ENCODE data around the gene PRDM16. TPM values are rescaled to one million over a fixed set of nuclear protein-coding genes. Genes with fewer than 3 reads are reported as not detected.

PRDM16 gene
- total and polyA plus RNA-seq, 2 of the 8 experiments (the other 6 are each of a cell fraction or from before 2014, with no cell fraction given): 0.39 to 0.43 TPM

GRCh38 chr1:3196577-3197245 lies 127.7 kb downstream of the PRDM16 start:
- Histone ChIP-seq H4K5ac (ENCODE audit: insufficient read length, low read depth, low read length) (no peak overlapping the region), H4K91ac (replicated peaks; ENCODE audit: insufficient read length, low read length) (no peak overlapping the region), H3K4me1 (replicated peaks in 1 of 4; ENCODE audit: control insufficient read depth in 3 of 4, insufficient read depth in 4 of 4, low read length in 3 of 4) (no peaks in the 10 kb centered on the region), H2BK15ac (ENCODE audit: low read length) (no peak overlapping the region), H3K79me2 (ENCODE audit: control insufficient read depth in 1 of 2, insufficient read depth in 2 of 2, low read length in 2 of 2) (no peaks in the 10 kb centered on the region), H2BK120ac (replicated peaks; ENCODE audit: low read depth, low read length) (no peak overlapping the region), H2AFZ (ENCODE audit: low read length) (no peak overlapping the region), H3K79me1 (ENCODE audit: low read depth, low read length) (no peaks in the 10 kb centered on the region), H2BK12ac (ENCODE audit: low read depth, low read length) (no peak overlapping the region), H3K14ac (ENCODE audit: insufficient read length) (no peak overlapping the region), H3K18ac (ENCODE audit: extremely low read depth, low read length) (no peak overlapping the region), H4K8ac (ENCODE audit: extremely low read depth, insufficient read depth, low read length) (peak overlapping the region; percentile 25; the same call in 1 of the 2 replicates), H2BK20ac (ENCODE audit: low read length) (no peak overlapping the region), H3K27ac (ENCODE audit: low read depth, low read length) (no peak overlapping the region), H3K56ac (replicated peaks; ENCODE audit: insufficient read length, low read depth, low read length) (no peak overlapping the region), H3K9me3 (ENCODE audit: insufficient read depth in 2 of 2, low read depth in 1 of 2, low read length in 1 of 2) (peaks cover 9 to 18% of the 10 kb centered on the region in 2 experiments), H3K9ac (replicated peaks in 1 of 4; ENCODE audit: extremely low read depth in 1 of 4, low read depth in 3 of 4, low read length in 3 of 4) (no peak overlapping the region), H3K4ac (replicated peaks; ENCODE audit: insufficient read length, low read depth, low read length) (no peak overlapping the region), H3K23ac (ENCODE audit: insufficient read length) (no peak overlapping the region), H3K27me3 (replicated peaks in 1 of 4; ENCODE audit: control insufficient read depth in 3 of 4, extremely low read depth in 1 of 4, insufficient read depth in 3 of 4, low read length in 3 of 4) (no peaks in the 10 kb centered on the region), H3K4me3 (ENCODE audit: extremely low read depth in 1 of 4, insufficient read depth in 2 of 4, low read depth in 3 of 4, low read length in 4 of 4) (no peak overlapping the region), H2BK5ac (ENCODE audit: low read depth, low read length) (no peak overlapping the region), H3K4me2 (ENCODE audit: insufficient read depth in 1 of 2, low read depth in 2 of 2, low read length in 2 of 2) (no peak overlapping the region), H4K20me1 (replicated peaks in 1 of 2; ENCODE audit: control insufficient read depth in 1 of 2, insufficient read depth in 2 of 2, low read length in 2 of 2) (no peaks in the 10 kb centered on the region), H2AK5ac (ENCODE audit: low read depth, low read length) (no peak overlapping the region), H3K36me3 (ENCODE audit: control insufficient read depth in 2 of 4, insufficient read depth in 4 of 4, low read length in 3 of 4) (no peaks in the 10 kb centered on the region), H3K23me2 (ENCODE audit: low read depth, low read length) (no peaks in the 10 kb centered on the region)
- ChIA-PET CTCF (ENCODE audit: partially characterized antibody) (interaction anchor here (1.0 to 1.8 kb wide), 5 partner anchors 11 to 171 kb away, joined by 3 to 4 read pairs (median 3); no protein-coding TSS in a partner anchor), POLR2A (ENCODE audit: partially characterized antibody) (no interaction called here)
- no peak for FAIRE-seq
- DNase-seq (ENCODE audit: low read depth in 1 of 2, low spot score in 2 of 2): no peak
- WGBS, 2 experiments (ENCODE audit: extremely low coverage in 1 of 2, insufficient coverage in 1 of 2, insufficient read length in 1 of 2, insufficient replicate concordance in 2 of 2, low coverage in 1 of 2, low lambda C conversion rate in 2 of 2, missing lambda C conversion rate in 1 of 2): 90% methylated on average over 6 of the region's 17 CpGs; no CpG with 5 or more reads in 1 of the 2 experiments
- no peak for TF ChIP-seq CHD1 (IDR thresholded peaks at IDR 0.05; ENCODE audit: low read depth, low read length)
- TF ChIP-seq SIRT6 (IDR thresholded peaks at IDR 0.05; ENCODE audit: low read length): no peak
- TF ChIP-seq GABPA (IDR thresholded peaks at IDR 0.05; ENCODE audit: borderline replicate concordance, insufficient read depth, low read length): no peak
- TF ChIP-seq SP1 (IDR thresholded peaks at IDR 0.05; ENCODE audit: low read depth, low read length): no peak
- TF ChIP-seq EGR1 (IDR thresholded peaks at IDR 0.05; ENCODE audit: borderline replicate concordance, low read depth, low read length): no peak
- no peak for TF ChIP-seq RAD21 (IDR thresholded peaks at IDR 0.05 in 1 of 2, conservative IDR thresholded peaks at IDR 0.05 in 1 of 2; ENCODE audit: low read depth in 2 of 2, low read length in 2 of 2)
- TF ChIP-seq, protein P1, sequence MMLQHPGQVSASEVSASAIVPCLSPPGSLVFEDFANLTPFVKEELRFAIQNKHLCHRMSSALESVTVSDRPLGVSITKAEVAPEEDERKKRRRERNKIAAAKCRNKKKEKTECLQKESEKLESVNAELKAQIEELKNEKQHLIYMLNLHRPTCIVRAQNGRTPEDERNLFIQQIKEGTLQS (IDR thresholded peaks at IDR 0.05; ENCODE audit: insufficient read depth, low read depth, low read length): no peak
- no peak for TF ChIP-seq KDM5A (IDR thresholded peaks at IDR 0.05; ENCODE audit: low read length)
- no peak for TF ChIP-seq POU5F1 (IDR thresholded peaks at IDR 0.05; ENCODE audit: low read depth, low read length)
- TF ChIP-seq ASH2L (IDR thresholded peaks at IDR 0.05; ENCODE audit: low read length): no peak
- TF ChIP-seq SP4 (IDR thresholded peaks at IDR 0.05; ENCODE audit: low read length): no peak
- TF ChIP-seq SIX5 (IDR thresholded peaks at IDR 0.05; ENCODE audit: low read depth, low read length): no peak
- TF ChIP-seq JUND (IDR thresholded peaks at IDR 0.05; ENCODE audit: low read length): no peak
- TF ChIP-seq SAP30 (IDR thresholded peaks at IDR 0.05; ENCODE audit: insufficient read depth, insufficient replicate concordance, low read length): no peak

Data from H1 (cell line).